HG03066 (cell line): ENCODE measurements around the gene THTPA.

Experiments
- ATAC-seq: cut with Tn5 transposase; IDR thresholded peaks from one replicate; pipeline ENCODE4 v1.9.1; 2021; ENCODE audit warnings: low read depth; ENCODE audit not compliant: unreplicated experiment

THTPA gene

GRCh38 chr14:23566112-23566777 lies 10.2 kb downstream of the THTPA start:
- ATAC-seq, result no peak

DNA sequence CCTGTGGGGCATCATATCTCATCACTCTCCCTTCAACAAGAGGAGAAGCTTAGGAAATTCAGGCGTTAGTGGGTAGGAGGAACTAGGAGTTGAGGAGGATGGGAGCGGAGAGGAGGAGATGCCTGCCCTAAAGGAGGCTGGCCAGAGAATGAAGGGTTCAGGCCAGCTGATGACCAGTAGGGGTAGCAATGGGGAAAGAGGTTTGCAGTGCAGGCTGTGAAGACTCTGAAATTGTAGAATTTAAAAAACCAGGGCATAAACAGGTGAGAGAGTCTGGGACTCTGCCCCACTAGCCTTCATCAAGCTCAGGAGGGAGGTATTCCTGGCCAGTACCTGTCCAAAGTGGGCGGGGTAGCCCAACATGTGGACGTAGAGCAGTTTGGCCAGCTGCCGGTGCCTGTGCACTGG lies 10.7 kb downstream of the THTPA start:
- peak; percentile 9 for ATAC-seq

DNA sequence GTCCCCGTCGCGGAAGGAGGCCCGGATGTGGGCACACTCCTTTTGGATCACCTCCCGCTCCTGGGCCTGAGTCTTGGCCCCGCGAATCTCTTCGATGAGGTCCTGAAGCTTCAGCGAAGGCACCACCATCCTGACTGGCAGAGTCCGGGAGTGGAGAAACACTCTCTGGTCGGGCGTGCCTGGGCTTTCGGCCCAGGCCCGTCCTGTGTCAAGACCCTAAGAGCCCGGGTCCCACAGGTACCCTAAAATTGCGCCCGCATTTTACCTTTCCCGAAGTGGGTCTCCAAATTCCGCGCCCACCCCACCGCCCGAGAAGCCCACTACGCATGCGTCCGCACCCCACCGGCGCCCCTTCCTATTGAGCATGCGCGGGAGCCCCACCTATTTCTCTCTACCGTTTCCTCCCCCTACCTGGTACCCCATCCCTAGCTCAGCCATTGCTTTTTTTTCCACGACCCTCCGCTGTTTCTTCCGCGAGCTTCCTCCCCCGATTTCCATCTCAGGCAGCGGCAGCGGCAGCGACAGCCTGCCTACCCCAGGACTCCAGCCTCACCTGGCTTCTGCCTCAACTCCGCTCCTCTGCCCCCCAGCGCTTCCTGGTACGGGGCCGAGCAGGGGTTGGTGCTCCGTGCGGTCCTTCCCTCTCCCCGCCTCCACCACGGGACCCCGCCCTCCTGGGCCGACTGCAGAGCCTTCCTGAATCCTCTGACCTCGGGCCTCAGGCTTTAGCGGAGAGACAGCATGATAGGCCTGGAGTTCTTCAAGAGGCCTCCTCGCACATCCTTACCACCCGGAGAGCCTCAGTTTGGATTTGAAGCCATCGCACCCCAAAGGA lies 11.3 kb downstream of the THTPA start, which contains the start of gene AP1G2:
Gene AP1G2, minus strand, starts transcription at position 606 of the 835 bp plus-strand sequence. Its CDS starts 477 bp downstream, at position 129.
- ATAC-seq, result peak; percentile 90

DNA sequence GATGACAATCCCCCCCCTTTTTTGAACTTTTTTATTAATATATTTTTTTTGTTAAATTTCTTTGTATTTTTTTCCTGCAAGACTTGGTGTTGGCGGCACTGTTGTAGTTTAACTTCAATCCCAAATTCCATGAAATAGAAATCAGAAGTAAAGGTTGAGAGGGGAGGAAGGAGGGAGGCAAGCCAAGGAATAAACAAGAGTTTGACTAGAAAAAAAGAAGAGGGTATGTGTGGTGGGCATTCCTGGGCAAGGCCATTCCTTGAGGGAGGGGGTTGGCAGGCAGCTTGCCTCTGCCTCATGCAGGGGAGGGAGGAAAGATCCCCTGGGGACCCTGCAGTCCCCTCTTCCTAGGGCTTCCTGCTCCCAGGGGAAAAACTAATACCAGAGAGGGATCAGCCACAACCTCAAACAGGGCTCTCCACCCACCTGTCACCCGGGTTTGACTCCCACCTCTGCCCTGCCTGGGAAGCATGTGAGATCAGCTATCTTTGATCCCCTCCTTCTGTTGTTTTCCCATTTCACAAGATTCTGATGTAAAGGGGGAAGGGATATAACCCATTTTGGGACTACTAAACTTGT lies 12.0 kb downstream of the THTPA start:
- no peak for ATAC-seq

- ATAC-seq, result no peak
Observed at GRCh38 chr14:23568600-23569331, 12.7 kb downstream of the THTPA start.

DNA sequence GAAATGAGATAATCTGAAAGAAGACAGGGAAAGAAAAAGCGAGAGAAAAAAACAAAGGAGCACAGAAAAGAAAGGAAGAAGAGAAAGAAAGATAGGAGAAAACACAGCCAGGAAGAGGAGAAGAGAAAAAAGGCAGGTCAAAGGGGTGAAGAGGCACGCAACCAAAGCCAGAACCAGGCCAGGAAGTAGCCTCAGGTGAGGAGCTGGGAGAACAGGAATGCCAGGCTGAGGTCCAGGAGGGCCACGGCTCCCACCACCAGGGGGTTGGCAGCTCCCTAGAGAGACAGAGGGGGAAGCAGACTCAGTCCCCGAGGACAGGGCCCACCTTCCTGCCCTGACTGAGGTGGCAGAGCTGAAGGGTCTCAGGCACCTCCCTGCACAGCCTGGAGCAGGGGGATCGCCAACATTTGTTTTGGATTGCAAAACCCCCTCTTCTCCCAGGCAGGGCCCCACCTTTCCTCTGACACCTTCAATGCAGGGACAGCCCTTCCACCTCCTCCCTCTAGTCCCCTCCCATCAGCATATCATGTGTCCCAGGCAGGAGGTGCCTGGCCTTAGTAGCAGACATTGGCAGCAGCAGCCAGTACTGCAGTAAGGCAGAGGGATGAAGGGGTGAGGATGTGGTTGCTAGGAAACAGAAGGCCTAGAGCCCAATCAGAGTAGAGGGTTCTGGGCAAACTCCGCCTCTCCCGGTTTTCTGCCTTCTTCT lies 13.5 kb downstream of the THTPA start:
- no peak for ATAC-seq

- no peak for ATAC-seq
Observed at GRCh38 chr14:23570806-23571483, 14.9 kb downstream of the THTPA start.

GRCh38 chr14:23571701-23572523 lies 15.8 kb downstream of the THTPA start:
- no peak for ATAC-seq

GRCh38 chr14:23572524-23572828 lies 16.4 kb downstream of the THTPA start:
- ATAC-seq, result no peak

DNA sequence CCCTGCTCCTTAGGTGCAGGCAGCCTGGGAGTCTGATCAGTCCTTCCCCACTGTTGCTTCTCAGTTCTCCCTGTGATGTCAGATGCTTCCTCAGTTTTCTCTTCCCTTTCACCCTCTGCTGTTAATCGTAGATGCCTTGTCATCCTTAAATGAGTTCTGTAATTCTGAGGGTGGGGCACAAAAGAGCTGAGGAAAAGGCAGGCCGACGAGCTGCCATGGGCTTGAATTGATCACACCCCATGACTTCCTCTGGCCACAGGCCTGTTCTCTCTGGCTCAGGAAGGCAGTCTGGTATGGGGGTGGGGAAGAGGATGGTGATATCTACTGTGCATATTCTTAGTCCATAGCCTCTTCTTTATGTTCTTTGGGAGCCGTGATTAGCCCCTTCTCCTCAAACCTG lies 16.8 kb downstream of the THTPA start:
- ATAC-seq, result no peak

DNA sequence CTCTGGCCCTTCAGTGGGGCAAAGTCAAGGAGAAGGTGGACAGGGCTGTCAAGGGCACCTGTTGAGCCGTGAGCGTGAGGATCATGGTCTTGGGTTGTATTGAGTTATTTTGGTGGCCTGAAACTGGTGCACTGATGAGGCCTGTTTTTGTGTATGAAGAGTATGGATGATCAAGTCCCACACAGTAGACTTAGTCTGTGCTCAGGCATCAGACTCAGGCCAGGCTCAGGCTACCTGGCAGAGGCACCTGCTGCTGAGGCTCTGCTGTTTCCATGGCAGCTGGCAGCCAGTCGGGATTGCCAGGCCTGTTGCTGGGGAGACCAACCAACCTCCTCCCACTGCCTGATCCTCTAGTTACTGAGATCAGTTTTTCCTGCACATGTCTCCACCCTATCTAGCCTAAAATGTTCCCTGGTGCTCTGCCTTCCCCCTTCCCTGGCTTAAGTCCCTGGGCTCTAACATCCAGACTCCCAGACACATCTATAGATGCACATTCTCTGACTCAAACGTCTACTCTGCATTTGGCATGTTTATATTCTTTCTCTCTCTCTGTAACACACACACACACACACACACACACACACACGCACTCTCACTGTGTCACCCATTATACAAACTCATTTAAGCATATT lies 17.4 kb downstream of the THTPA start:
- no peak for ATAC-seq

DNA sequence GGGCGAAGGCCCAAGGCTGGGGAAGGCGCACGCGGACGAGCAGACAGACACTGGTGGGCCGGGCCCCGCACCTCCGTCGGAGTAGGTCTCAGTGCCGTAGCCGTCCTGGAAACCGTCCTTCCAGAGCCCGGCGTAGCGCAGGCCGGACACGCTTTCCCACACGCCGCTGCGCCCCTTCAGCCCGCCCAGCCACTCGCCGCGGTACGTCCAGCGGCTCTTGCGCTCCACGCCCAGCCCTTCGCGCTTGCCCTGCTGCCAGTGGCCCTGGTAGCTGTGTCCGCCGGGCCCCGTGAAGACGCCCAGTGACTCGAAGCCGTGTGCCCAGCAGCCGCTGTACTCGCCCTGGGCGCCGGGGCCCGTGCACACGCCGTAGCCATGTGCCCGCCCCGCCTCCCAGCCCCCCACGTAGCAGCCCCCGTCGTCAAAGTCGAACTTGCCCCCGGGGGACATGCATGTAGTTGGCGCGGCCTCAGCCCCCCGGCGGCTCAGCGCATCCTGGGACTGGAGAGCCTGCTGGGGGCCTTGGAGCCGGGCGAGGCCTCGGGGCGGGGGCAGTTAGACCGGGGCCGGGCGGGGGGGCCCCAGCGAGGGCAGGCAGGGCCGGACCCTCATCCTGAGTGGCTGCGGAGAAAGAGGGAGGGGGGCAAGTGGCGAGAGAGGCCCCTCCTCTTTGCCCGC lies 21.1 kb downstream of the THTPA start:
- ATAC-seq, result no peak

DNA sequence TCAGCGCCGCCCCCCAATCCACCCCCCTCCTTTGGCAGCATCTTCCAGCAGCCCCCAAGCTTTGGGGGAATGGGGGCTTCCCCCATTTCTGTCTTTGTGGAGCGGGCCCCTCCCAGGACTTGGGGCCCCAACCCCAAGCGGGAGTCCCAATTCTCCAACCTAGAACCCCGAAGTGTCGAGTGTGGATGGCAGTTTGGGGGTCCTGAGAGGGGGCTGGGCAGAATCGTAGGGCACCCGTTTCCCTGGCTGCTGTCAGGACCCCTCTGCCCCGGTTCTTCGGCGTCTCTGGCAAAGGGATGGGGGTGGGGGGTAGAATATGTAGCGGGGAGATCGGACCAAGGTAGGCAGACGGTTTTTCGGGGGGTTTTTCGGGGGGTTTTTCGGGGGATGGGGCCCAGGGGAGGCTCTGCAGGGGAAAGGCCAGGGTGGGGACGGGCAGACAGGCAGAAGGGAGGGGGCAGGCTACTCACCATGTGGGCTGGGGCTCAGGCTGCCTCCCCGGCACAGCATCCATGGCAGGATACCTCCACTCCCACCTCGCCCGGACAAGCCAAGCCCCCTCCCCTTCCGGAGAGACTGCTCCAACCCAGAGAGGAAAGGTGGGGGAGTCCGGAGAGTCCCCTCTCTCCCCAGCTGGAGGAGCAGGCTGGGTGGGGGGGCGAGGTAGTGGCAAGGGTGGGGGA lies 21.8 kb downstream of the THTPA start:
- no peak for ATAC-seq

DNA sequence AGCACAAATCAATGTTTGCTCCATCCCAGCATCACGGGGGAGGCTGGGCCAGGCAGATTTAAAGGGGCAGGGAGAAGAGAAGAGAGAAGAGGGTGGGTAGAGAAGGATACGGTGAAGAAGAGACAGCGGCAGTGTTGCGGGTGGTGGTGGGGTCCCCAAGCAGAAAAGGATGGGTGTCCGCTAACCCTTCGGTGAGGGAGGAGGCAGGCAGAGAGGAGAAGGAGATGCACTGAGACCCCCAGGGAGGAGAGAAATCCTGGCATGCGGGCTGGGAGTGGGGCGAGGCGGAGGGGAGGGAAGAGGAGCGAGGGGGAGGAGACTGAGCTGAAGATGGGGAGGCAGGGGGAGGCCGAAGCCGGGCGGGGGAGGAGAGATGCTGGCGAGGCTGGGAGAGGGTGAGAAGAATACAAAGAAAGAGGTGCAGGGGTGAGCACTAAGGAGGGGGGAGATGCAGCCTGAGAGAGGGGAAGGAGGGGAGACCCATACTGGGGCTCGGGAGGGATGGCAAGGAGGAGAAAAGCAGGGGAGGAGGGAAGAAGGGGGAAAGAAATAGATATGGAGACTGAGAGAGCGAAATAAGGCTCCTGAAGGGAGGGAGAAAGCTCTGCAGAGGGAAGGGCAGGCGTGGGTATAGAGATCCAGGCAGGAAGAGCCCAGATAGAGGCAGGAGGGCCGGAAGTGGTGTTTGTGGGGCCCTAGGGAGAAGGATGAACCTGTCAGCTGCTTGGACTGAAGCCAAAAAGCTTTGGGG lies 22.7 kb downstream of the THTPA start, which contains the start of gene JPH4:
Gene JPH4, minus strand, starts transcription at position 231 of the 751 bp plus-strand sequence. CDS start 1,337 bp downstream, outside the sequence.
- no peak for ATAC-seq

DNA sequence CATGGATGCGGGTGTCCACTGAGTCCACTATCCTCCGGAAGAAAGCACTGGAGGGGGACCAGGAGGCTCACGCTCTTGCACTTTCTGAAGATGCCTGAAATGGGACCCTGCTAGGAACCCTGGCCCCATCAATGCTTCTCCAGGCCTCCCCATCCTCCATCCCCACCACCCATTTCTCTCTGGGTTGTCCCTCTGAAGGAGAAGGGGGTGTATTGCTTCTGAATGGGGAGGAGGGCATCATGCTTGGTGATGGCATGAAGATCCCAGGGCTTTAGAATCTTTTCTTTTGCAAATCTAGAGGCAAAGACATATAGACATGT lies 23.2 kb downstream of the THTPA start:
- ATAC-seq, result no peak

DNA sequence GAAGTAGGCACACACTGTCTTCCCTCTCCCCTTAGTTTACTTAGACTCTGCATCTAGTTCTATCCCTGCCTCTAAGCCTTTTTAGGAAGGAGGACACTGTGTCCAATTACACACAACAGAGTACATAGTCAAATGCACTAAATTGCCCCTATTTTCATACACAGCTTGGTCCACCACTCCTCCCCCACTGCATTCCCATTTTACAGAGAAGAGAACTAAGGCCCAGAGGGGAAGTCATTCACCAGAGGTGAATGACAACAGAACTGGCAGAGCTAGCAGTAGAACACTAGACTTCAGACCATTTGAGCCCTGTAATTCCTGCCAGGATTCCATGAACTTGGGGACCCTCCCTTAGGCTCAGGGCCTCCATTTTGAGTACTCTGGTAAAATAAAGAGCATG lies 23.7 kb downstream of the THTPA start:
- ATAC-seq, result no peak
